ENCODE measurements around the gene SEPTIN2. TPM values are rescaled to one million over a fixed set of nuclear protein-coding genes. Genes with fewer than 3 reads are reported as not detected.

The SEPTIN2 gene
- polyA plus RNA-seq, 1 donor (not counting 4 experiments of a cell fraction or from before 2014, with no cell fraction given) = 644 TPM

DNA sequence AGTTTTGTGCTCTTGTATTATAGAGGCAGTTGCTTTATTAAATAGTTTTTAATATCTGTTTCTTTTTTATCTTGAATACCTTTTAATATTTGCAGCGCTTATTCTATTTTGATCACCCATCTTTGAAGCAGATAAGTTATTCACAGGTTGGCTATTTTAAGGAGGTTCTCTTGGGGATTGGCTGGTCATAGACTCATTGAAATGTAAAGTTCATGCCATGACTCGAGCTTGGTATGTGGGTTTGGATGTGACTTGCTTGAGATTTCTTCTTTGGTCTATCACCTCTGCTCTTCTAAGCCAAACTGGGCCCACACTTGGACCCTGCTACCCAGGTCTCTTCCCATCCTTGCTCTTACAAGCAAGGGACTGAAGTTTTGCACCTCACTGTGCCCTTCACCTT lies 74.0 kb downstream of the SEPTIN2 start:
- H3K9me3 ChIP-seq (ENCODE audit: control insufficient read depth, low read depth, low read length) = no peaks in the 10 kb centered on the region
- FAIRE-seq (no peak), DNase-seq (ENCODE audit: low read depth, low spot score) (no peak)
- dilution Hi-C loops (cut with MboI; ENCODE audit: extremely low pct_ligation_motif_present, low sequenced_read_pairs) = no loop called here
- no peak overlapping the region for H3K4me3 ChIP-seq (ENCODE audit: control insufficient read depth in 2 of 3, extremely low read depth in 1 of 3, insufficient read depth in 2 of 3, low read depth in 1 of 3, low read length in 3 of 3)
- peaks cover 2% of the 10 kb centered on the region for H3K79me2 ChIP-seq (ENCODE audit: control insufficient read depth, insufficient read depth, low read length)
- no peak overlapping the region for H2AFZ ChIP-seq (ENCODE audit: control insufficient read depth, low read length)
- H3K9me1 ChIP-seq (ENCODE audit: control insufficient read depth, extremely low read depth, insufficient read depth, low read length) = peaks cover 6% of the 10 kb centered on the region
- no peaks in the 10 kb centered on the region for H3K36me3 ChIP-seq (ENCODE audit: control insufficient read depth in 2 of 2, extremely low read depth in 1 of 2, insufficient read depth in 2 of 2, low read length in 2 of 2)
- TF ChIP-seq EZH2 (IDR thresholded peaks at IDR 0.05; ENCODE audit: low read length) = no peak
- TF ChIP-seq CTCF (optimal IDR thresholded peaks at IDR 0.05 in 1 of 3, IDR thresholded peaks at IDR 0.05 in 1 of 3, conservative IDR thresholded peaks at IDR 0.05 in 1 of 3; ENCODE audit: extremely low read depth in 1 of 3, insufficient read depth in 2 of 3, low read length in 3 of 3) = no peak
- H3K27me3 ChIP-seq (ENCODE audit: control insufficient read depth, extremely low read depth, insufficient read depth, low read length) = no peaks in the 10 kb centered on the region
- peaks cover 21% of the 10 kb centered on the region for H3K4me1 ChIP-seq (ENCODE audit: control insufficient read depth, extremely low read depth, insufficient read depth, low read length)
- peaks cover 3% of the 10 kb centered on the region for H4K20me1 ChIP-seq (ENCODE audit: control insufficient read depth, extremely low read depth, insufficient read depth, low read length)
- H3K9ac ChIP-seq (ENCODE audit: control insufficient read depth, extremely low read depth, insufficient read depth, low read length) = no peak overlapping the region
- peak overlapping the region; percentile 15 for H3K4me2 ChIP-seq (ENCODE audit: control insufficient read depth, extremely low read depth, insufficient read depth, low read depth, low read length)
- H3K27ac ChIP-seq (ENCODE audit: control insufficient read depth, insufficient read depth, low read length) = no peak overlapping the region

DNA sequence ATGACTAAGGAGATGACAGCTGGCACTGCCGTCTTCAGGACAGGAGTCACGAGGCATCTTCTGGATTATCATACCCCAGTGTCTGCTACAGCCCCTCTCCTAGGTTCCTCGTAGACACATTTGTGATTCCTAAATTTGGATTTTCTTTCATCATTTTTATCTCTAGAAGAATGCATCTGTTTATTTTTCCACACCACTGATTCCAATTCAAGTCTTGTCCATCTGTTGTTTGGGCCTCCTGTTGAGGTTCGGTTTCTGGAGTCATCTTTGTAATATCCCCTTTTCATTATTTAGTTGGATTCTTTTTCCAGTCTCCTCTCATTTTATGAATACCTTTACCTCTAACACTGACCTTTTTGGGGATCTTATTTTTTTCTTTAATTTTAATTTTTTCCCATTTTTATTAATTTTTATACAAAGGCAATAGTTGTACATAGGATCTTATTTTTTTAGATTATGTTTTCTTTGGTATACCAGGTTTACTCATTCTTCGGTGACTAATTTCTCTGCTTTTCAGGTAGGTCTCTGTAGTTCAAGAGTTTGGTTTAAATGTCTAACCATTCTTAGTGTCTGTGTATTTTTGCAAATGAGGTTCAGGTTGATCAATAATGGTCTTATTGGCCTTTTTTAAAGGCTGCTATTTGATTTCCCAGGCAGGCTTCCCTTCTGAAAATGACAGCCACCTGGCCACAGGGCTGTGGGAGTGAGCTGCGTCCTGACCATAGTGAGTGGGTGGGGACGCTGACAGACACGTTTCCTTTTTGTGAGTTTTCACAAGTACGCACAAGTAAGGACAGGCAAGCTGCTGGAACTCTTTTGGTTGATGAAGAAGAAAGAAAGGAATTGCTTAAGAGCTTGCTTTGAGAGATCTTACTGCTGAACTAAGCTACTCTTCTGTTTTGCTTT lies 74.8 kb downstream of the SEPTIN2 start:
- H3K79me2 ChIP-seq (ENCODE audit: control insufficient read depth, insufficient read depth, low read length) = peaks cover 2% of the 10 kb centered on the region
- FAIRE-seq (peak; percentile 86), DNase-seq (ENCODE audit: low read depth, low spot score) (peak; percentile 38)
- no peak overlapping the region for H3K4me3 ChIP-seq (ENCODE audit: control insufficient read depth in 2 of 3, extremely low read depth in 1 of 3, insufficient read depth in 2 of 3, low read depth in 1 of 3, low read length in 3 of 3)
- no peaks in the 10 kb centered on the region for H3K27me3 ChIP-seq (ENCODE audit: control insufficient read depth, extremely low read depth, insufficient read depth, low read length)
- dilution Hi-C loops (cut with MboI; ENCODE audit: extremely low pct_ligation_motif_present, low sequenced_read_pairs) = no loop called here
- H3K27ac ChIP-seq (ENCODE audit: control insufficient read depth, insufficient read depth, low read length) = peak overlapping the region; percentile 48
- H3K4me2 ChIP-seq (ENCODE audit: control insufficient read depth, extremely low read depth, insufficient read depth, low read depth, low read length) = peak overlapping the region; percentile 72
- H3K4me1 ChIP-seq (ENCODE audit: control insufficient read depth, extremely low read depth, insufficient read depth, low read length) = peaks cover 21% of the 10 kb centered on the region
- no peak overlapping the region for H2AFZ ChIP-seq (ENCODE audit: control insufficient read depth, low read length)
- H4K20me1 ChIP-seq (ENCODE audit: control insufficient read depth, extremely low read depth, insufficient read depth, low read length) = peaks cover 3% of the 10 kb centered on the region
- H3K9me1 ChIP-seq (ENCODE audit: control insufficient read depth, extremely low read depth, insufficient read depth, low read length) = peaks cover 6% of the 10 kb centered on the region
- no peaks in the 10 kb centered on the region for H3K9me3 ChIP-seq (ENCODE audit: control insufficient read depth, low read depth, low read length)
- H3K9ac ChIP-seq (ENCODE audit: control insufficient read depth, extremely low read depth, insufficient read depth, low read length) = no peak overlapping the region
- H3K36me3 ChIP-seq (ENCODE audit: control insufficient read depth in 2 of 2, extremely low read depth in 1 of 2, insufficient read depth in 2 of 2, low read length in 2 of 2) = peaks cover 0 to 5% of the 10 kb centered on the region in 2 experiments
- TF ChIP-seq CTCF (optimal IDR thresholded peaks at IDR 0.05 in 1 of 3, IDR thresholded peaks at IDR 0.05 in 1 of 3, conservative IDR thresholded peaks at IDR 0.05 in 1 of 3; ENCODE audit: extremely low read depth in 1 of 3, insufficient read depth in 2 of 3, low read length in 3 of 3) = no peak
- no peak for TF ChIP-seq EZH2 (IDR thresholded peaks at IDR 0.05; ENCODE audit: low read length)
